Measurements from ENCODE around the gene ASXL2.
A peak's percentile ranks its signal among the peaks of the same experiment; 100 is the strongest.

ASXL2 gene

DNA sequence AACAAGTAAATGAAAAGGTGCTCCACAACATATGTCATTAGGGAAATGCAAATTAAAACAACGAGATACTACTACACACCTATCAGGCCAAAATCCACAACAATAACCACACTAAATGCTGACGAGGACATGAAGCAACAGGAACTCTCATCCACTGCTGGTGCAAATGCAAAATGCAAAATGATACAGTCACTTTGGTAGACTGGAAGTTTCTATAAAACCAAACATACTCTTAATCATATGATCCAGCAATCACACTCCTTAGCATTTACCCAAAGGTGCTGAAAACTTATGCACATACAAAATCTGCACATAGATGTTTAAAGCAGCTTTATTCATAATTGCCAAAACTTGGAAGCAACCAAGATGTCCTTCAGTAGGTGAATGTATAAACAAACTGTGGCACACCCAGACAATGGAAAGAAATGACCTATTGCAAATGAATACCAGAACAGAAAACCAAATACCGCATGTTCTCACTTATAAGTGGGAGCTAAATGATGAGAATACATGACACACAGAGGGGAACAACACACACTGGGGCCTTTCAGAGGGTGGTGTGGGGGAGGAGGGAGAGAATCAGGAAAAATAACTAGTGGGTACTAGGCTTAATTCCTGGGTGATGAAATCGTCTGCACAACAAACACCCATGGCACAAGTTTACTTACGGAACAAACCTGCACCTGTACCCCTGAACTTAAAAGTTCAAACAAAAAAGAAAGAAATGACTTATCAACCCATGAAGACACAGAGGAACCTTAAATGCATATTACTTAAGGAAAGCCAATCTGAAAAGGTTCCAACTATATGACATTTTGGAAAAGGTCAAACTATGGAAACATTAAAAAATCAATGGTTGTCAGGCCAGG, 80.4 kb downstream of the ASXL2 start:
- DNase-seq (ENCODE audit: low spot score), result no peak

DNA sequence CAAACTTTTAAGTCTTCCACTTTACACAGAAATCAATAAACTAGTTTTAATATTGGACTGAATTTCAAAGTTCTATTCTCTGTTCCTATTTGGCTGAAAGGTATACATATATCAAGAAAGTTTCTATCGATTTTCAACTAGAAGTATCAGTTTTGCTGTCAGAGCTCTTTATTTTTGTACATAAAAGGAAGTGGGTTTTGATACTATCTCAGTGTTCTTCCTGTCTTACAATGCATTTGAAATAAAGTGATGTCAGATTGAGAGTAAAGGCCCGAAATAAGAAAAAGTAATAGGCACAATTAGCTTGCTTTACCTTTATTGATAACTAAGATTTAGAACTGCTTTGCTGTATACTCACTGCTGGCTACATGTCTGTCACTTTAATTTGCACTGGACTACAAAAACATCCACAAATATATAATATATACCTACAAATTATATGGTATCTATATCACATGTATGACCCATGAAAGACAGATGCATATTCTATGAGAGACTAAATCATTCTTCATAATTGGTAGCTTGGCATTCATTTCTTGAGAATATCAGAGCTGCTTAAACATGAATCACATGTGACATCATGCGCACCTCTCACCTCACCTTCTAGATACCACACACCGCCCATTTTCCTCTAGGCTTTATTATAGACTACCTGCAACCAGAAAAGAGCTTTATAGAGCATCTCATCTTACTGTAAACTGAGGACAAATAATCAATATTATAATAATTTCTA, 83.6 kb downstream of the ASXL2 start:
- DNase-seq (ENCODE audit: low spot score), result no peak

DNA sequence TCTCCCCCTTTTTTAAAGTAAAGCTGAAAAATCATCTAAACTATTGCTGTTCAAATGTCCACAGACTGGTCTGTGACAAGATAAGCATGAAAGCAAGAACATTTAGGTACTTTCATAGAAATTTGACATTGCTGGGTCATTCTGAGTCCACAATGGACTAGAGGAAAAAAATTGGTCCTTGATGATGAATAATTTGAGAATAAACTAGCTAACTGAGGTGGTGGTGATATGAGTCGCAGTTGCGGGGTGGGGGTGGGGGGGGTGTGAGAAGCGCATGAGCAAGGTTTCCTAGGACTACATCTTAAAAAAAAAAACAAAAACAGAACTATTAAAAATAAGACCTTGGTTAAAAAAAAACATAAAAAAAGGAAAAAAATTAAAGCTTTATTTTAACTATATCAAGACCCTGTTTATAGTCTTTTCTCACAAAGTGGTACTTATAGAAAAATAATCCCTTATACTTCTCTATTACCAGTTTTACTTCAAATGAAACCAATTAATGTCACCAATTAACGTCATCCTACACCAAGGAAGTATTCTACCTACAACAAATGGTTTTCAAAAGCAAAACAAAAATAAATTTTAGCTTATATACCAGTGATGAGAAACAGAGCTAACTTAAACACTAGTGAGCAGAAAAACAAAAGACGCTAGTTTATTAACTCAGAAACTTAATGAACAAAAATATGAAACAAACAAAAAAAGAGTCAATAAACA, 88.1 kb downstream of the ASXL2 start:
- peak; percentile 7 for DNase-seq (ENCODE audit: low spot score)

DNA sequence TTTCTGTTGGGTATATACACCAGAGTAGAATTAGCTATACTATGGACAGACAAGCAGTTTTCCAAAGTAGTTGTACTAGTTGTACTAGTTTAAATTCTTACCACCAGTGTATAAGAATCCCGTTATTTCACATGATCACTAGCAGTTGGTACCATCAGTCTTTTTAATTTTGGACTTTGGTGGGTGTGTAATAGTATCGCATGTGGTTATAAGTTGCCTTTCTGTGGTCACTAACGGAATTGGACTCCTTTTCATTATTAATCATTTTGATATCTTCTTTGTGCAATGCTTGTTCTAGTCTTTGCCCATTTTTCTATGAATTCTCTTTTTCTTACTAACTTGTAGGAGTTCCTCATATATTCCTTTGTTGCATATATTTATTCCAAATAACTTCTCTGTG, 89.8 kb downstream of the ASXL2 start:
- no peak for DNase-seq (ENCODE audit: low spot score)

DNA sequence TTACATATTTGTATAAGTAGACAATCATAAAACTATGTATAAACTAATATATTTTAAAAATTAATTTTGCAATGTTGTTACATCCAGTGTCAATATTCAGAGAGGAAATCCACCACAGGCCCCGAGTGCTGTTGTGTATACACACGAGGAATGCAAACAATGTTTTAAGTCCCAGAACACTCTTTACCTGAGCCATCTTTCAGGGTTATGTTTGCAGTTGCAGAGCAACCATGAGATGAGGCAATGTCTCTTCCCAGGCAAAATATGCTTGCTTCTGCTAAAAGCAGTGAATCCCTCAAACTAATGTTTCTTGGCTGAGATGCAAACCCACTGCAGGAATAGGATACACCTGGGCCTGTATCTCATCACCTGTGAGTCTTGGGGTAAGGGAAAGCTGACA, 91.3 kb downstream of the ASXL2 start:
- peak; percentile 4 for DNase-seq (ENCODE audit: low spot score)

DNA sequence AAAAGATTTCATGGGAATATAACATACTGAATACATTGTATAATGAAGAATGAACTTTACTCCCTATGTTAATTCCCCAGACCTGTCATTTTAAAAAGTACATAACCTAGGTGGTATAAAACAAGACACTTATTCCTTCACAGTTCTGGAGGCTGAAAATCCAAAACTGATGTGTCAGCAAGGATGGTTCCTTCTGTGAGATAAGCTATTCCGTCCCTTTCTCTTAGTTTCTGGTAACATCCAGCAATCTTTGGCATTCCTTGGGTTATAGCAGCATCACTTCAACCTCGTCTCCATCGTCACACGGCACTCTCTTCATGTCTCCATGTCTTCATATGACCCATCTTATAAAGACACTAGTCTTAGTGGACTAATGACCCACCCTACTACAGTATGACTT, 93.9 kb downstream of the ASXL2 start:
- DNase-seq (ENCODE audit: low spot score), result no peak

DNA sequence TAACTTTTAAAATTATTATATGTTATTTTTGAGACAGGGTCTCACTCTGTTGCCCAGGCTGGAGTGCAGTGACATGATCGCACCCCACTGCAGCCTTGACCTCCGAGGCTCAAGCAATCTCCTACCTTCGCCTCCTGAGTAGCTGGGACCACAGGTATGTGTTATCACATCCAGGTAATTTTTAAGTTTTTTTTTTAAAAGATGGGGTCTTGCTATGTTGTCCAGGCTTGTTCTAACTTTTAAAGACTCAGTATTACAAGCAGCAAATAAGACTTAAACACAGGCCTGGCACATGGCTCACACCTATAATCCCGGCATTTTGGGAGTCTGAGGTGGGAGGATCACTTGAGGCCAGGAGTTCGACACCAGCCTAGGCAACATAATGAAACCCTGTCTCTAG, 101.2 kb downstream of the ASXL2 start:
- DNase-seq (ENCODE audit: low spot score), result no peak

DNA sequence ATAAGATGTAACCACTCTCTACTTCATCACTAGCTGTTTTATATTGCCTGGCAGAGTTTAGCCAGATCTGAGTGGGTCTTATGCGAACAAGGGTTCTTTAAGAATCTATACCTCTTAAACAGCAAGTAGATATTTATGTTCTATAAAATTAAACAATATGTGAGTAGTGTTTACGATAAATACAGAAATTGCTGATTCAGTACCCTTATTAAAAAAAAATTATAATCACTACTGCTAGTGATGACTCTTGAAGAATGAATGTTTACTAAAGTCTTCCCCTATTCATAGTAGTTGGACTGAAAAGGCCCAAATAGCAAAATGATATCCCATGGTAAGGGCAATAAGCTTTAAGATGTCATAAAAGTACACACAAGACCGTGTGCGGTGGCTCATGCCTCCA, 106.2 kb downstream of the ASXL2 start:
- no peak for DNase-seq (ENCODE audit: low spot score)

DNA sequence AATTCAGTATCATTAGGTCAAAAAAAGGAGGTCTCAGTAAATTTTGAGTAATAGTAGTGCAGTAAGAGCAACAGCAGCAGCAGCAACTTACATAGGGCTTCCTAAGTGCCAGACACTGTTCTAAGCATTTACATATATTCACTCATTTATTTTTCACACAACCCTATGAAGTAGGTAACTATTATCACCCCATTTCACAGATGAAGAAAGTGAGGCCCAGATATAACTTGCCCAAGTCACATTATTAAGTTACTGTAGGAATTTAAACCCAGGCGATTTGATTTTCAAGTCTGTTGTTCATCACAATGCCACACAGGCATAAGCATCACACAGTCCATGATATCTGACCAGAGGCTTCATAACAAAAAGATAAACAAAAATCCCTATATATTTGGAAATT, 114.7 kb downstream of the ASXL2 start:
- DNase-seq (ENCODE audit: low spot score), result no peak

DNA sequence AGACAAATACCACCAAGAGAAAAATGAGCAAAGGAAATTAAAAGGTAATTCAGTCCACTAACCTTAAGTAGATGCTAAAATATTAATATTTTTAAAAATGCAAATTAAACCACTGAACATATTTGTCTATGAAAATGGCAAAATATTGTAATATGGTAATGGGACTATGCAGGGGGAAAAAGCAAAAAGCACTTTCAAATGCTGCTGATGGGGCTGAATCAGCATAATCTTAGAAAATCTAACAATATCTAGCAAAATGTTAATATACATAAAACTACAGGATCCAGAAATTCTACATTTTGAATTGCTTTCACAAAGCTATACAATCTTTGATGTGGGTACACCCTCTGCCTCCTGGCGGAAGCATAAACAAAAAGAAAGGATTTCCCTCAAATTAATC, 118.0 kb downstream of the ASXL2 start:
- DNase-seq (ENCODE audit: low spot score), result no peak

DNA sequence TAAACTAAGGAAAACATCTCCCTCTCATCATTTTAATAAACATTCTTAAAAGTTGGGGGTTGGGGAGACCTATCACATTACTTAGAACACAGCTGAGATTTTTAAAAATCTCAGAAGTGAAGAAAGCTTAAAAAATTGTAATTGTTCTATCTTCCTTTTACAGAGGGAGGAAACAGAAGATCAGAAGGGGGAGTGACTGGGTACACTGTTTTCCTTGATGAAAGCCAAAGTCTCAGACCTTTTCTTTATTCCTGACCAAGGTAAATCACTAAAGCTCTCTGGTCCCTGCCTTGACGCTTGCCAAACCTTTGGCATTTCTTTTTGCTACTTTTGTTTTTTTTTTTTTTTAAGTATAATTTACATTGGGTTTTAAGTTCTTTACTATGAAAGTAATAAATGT, 119.9 kb downstream of the ASXL2 start:
- no peak for DNase-seq (ENCODE audit: low spot score)

DNA sequence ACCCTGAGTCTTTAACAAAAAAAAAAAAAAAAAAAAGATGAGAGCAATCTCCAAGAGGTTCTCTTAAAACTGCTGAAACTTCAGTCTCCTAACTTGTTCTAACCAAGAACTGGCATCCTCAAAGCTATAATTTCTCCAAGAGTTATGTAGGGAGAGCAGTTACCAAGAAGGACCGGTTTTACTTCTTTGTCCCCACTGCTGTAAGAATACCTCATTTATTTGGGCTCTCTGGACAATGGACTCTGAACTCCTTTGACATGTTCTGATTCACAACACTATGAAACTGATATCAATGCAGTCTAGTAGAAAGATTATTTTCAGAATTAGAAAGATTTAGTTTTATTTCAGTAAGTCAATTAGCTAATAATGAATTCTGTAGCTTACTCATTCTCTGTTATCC, 120.4 kb downstream of the ASXL2 start:
- no peak for DNase-seq (ENCODE audit: low spot score)

DNA sequence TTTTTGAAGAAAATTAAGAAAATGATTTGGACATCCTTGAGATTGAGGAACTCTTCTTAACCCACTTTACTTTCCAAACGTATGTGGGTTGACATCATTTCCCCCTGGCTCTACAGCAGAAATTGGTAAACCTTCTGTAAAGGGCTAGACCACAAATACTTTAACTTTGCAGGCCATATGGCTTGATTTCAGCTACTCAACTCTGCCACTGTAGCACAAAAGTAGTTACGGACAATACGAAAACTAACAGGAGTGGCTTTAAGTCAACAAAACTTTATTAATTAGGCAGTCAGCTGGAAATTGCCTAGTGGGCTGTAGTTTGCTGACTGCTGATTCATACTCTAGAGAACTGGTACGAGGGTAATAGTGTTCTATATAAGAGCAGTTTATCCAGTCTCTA, 121.8 kb downstream of the ASXL2 start:
- DNase-seq (ENCODE audit: low spot score), result no peak

DNA sequence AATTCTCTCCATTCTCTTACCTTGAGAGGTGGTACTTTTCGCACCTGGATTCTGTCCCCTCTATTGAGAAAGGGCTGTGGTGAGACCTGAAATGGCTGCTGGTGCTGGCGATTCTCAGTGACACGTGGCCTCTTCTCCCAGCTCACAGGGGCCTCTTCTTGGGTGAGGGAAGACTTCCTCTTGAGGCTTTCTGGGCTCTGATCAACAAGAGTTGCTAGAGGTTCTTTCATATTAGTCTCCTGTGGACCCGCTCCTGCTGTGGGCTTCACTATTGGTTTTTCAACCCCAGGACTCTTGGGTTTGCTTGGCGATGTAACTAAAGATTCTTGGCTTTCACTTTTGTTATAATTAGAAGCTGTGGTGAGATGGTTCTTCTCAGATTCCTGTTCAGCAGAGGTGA, 128.6 kb downstream of the ASXL2 start:
- DNase-seq (ENCODE audit: low spot score), result no peak

DNA sequence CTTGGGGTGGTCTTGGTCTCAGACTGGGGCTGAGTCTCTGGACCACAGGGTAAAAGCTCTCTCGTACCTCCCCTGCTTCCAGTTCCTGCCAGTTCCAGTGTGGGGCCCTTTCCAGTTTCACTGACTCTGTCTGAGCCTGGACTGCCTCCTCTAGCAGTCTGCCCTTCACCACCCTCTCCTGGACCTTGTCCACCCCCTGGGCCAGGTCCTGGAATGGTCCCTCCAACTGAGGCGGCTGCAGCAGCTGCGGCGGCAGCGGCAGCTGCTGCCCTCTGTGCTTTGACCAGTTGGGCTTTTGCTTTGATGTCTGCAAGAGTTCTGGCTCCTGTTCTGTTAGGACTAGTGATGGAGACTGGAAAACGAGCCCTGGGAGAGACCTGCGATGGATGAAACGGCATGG, 134.2 kb downstream of the ASXL2 start:
- no peak for DNase-seq (ENCODE audit: low spot score)

DNA sequence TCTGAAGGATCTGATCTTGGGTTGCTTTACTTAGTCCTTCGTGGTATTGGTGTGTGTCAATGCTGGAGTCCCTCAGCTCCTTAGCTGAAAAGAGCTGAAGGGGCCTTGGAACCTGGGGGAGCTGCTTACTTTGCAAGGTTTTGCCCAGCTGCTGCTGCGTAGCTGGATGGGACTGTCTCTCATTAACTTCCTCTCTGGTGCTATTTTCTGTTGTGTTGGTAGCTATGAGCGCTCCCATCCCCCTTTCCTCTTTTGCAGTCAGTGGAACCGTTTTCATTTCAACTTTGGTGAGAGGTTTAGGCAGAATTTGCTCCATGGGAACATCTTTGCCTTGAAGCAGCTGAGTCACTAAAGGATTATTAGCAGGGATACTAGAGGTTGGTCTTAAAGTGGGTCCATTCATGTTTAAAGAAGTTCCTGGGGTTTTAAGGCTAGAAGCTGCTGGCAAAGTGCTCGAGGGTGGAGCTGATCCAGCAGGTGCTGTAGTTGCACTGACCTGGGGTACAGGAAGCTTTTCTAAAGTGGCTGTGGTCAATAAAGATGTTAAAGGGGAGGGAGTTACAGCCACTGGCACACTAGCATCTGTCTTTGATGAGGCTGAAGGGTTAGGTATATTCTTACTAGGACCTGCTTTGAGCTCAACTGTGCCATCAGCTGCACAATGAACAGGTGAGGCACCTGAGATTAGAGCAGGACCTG, 135.0 kb downstream of the ASXL2 start:
- no peak for DNase-seq (ENCODE audit: low spot score)

DNA sequence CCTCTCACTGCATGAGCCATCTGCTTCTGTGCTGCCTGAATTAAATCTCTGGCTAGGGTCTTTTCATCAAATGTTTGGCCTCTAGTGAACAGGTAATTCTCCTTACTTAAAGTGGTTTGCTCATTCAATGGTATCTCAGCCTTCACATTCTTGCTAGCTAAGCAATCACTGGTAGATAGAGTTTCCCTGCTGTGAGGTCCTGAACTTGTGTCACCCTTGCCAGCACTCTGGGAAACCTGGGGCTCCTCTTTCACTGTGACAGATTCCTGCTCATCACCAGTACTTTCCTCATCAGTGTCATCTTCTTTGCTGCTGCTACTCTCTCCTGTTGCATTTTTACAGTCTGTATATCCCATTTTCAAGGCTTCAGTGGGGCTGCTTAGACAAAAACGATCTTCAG, 135.8 kb downstream of the ASXL2 start:
- no peak for DNase-seq (ENCODE audit: low spot score)

DNA sequence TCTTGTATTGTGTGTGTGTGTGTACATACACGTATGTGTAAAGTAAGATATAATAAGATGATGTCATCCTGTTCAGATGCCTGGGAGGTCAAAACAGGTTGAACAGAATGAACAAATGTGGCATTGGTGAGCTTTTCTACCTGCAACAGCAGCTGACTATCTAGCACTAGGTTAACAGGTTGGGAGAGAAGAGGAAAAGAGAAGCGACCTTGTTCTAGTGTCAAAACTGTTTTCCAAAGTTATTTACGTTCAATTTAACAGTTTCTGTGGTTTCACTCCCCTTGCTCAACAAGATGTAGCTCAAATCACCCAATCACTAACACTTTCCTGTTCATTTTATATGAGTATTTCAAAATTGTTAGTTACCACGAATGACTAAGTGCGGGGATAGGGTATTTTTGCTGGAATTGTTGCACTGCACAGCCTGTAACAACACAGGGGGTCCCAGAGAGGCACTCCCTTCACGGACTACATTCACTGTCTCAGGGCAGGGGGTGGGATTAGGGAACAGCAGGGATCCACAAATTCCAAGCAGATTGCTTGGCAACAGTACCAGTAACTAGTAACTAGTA, 137.4 kb downstream of the ASXL2 start:
- no peak for DNase-seq (ENCODE audit: low spot score)

DNA sequence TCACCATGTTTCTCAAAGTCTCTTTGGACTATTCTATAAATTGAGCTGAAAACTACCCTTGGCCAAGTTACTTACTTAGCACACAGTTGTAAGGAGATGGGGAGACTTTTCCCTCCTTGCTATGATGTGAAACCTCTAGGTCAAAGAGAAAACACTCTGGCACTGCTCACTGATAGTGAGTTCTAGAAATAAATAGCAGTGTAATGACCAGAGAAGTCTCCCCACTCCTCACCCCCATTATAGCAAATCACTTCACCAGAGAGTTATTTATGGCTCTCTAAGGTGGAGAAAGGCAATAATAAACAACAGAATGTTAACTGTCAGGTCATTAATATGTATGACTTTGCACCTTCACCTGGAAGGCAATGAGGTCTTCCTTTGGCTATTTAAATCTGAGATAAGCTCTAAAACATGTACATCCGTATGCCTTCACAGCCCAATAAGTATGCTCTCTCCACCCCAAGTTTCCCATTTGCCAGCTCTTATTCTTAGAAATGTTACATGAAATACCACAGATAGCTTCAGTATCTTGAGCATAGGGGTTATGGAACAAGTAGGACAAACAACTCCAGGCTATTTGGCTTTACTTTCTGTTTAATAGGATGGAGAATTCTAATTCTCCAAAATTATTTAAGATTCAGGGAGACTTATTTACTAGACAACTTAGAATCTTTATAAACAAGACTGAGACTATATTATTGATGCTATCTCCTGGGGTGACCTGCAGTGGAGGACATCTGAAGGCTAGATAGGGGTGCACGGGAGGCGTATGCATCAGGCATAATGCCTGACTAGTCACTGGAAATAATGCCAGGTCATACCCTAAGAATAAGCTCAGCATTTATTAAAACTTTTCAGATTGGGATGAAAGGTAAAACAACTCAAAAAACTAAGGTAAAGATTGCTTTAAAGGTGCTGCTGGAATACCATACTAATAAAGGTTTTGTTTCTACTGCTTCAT, 139.6 kb downstream of the ASXL2 start:
- DNase-seq (ENCODE audit: low spot score), result no peak

DNA sequence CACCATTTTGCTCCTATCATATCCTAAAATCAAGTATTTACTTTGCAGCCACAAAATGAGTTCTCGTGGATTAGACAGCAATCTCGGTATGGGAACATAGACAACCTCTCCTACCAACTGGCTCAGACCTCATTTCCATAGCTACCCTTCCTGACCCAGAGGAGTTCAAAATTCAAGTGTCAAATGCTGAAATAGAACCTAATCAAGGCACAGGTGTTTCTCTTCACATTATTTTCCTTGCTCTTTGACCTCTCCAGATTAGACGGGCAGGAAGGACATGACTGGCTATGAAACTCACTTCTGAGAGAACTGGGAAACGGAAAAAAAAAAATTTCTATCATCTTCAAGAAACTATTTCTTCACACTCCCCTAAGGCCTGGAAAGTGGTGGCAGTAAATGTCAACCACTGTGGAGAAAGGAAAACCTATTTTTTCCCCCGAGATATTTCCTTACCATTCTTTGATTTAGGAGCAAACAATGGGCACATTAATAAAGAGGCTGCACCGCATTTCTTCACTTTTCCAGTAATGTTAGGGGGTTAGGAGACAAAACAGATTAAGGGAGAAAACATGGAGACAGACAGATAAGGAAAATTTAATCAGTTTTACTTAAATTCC, 141.3 kb downstream of the ASXL2 start:
- DNase-seq (ENCODE audit: low spot score), result no peak
